Thoracic aorta (tissue), 2 donors: Measurements from ENCODE around the gene TASOR2. TPM values are rescaled to one million over a fixed set of nuclear protein-coding genes. Genes with fewer than 3 reads are reported as not detected.

Source experiments
- ATAC-seq: fragments of 150-250 bp; one replicate; pipeline ENCODE4 v1.8.0; 2017; ENCODE audit warnings: low read depth; ENCODE audit not compliant: insufficient number of reproducible peaks, low FRiP score
- DNase-seq: peaks from one replicate; pipeline ENCODE4 v3.0.0-alpha.2; 2020; ENCODE audit warnings: low spot score
- H3K27ac ChIP-seq, 2 donors: fragments of 200-600 bp; sonication (generic); 1 replicate in 1 of 2; 2 replicates in 1 of 2; pipeline ENCODE4 v1.5.1; 2016; ENCODE audit warnings: mild to moderate bottlenecking in 2 of 2, moderate library complexity in 2 of 2
- H3K27me3 ChIP-seq: fragments of 200-600 bp; sonication (generic); replicated peaks from 2 replicates; pipeline ENCODE4 v1.6.0; 2016; ENCODE audit warnings: mild to moderate bottlenecking; ENCODE audit not compliant: insufficient read depth
- H3K36me3 ChIP-seq: fragments of 200-600 bp; sonication (generic); one replicate; pipeline ENCODE4 v1.5.1; 2016
- H3K4me1 ChIP-seq, 2 donors: fragments of 200-600 bp; sonication (generic); 1 replicate in 1 of 2; 2 replicates in 1 of 2; pipeline versions ENCODE4 v1.5.1 to v1.6.0; 2016; ENCODE audit warnings: low read depth in 2 of 2, mild to moderate bottlenecking in 1 of 2; ENCODE audit not compliant: control insufficient read depth in 1 of 2
- H3K4me3 ChIP-seq: fragments of 200-600 bp; sonication (generic); 2 replicates; pipeline ENCODE4 v1.5.1; 2016; ENCODE audit warnings: mild to moderate bottlenecking
- H3K9me3 ChIP-seq: fragments of 200-600 bp; sonication (generic); 2 replicates; pipeline ENCODE4 v1.5.1; 2016
- total RNA-seq, 2 donors: library from RNA; depleted of rRNA; stranded (reverse); fragments of >200 nt; gene quantifications; one replicate each; pipeline versions ENCODE4 v1.1.0 to v1.2.3, GENCODE V29; 2016
- TF ChIP-seq, protein P1 (sequence below): fragments of 200-600 bp; sonication (generic); IDR thresholded peaks from one replicate; pipeline ENCODE4 v1.5.1; 2019; ENCODE audit warnings: antibody characterized with exemption

Gene TASOR2
- total RNA-seq, 2 donors from 2014 or later, result 43.9 to 123 TPM

DNA sequence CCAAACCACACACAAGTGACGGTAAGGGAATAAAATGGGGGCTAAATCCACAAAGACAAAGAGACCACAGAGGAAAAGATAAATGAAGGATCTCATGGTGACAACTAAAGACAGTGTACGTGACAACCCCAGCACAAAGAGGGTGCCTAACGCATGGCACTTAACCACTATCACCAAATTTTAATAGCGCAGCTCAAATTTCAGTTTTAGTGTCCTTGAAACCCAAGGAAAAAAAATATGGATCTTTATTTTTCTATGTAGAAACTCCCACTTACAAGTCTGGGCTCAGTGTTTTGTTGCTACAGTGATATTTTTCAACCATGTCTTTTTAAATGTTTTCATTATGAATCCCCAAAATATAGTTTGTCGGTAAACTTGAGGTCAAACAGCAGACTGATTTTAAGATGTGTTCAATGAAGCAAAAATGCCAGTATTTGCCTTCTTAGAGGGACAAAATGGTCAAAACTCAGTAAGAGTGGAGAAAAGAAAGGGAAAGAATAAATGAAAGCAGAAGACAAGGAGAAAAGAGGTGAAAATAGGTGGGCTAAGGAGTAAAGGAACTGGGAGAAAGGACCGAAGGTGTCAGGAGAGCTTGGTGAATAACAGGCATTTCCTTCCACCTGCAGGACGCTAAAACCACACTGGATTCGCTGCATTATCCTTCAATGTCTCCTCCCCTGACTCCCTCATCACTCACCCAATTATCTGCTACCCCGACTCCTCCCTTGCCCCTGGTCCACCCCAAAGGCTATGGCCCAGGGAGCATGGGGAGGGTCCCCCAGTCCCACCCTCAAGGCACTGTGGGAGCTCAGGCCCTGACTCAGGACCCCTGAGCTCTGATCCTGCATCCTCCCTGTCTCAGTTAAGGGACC, 21.7 kb upstream of the TASOR2 start:
- DNase-seq, result no peak
- no peak overlapping the region for H3K4me3 ChIP-seq
- TF ChIP-seq, protein P1, sequence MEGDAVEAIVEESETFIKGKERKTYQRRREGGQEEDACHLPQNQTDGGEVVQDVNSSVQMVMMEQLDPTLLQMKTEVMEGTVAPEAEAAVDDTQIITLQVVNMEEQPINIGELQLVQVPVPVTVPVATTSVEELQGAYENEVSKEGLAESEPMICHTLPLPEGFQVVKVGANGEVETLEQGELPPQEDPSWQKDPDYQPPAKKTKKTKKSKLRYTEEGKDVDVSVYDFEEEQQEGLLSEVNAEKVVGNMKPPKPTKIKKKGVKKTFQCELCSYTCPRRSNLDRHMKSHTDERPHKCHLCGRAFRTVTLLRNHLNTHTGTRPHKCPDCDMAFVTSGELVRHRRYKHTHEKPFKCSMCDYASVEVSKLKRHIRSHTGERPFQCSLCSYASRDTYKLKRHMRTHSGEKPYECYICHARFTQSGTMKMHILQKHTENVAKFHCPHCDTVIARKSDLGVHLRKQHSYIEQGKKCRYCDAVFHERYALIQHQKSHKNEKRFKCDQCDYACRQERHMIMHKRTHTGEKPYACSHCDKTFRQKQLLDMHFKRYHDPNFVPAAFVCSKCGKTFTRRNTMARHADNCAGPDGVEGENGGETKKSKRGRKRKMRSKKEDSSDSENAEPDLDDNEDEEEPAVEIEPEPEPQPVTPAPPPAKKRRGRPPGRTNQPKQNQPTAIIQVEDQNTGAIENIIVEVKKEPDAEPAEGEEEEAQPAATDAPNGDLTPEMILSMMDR, result no peak
- H3K27ac ChIP-seq, result no peak overlapping the region
- no peak for ATAC-seq
- H3K36me3 ChIP-seq, result no peaks in the 10 kb centered on the region
- peaks cover 10 to 57% of the 10 kb centered on the region in 2 donors for H3K4me1 ChIP-seq
- no peaks in the 10 kb centered on the region for H3K9me3 ChIP-seq
- H3K27me3 ChIP-seq, result no peaks in the 10 kb centered on the region

DNA sequence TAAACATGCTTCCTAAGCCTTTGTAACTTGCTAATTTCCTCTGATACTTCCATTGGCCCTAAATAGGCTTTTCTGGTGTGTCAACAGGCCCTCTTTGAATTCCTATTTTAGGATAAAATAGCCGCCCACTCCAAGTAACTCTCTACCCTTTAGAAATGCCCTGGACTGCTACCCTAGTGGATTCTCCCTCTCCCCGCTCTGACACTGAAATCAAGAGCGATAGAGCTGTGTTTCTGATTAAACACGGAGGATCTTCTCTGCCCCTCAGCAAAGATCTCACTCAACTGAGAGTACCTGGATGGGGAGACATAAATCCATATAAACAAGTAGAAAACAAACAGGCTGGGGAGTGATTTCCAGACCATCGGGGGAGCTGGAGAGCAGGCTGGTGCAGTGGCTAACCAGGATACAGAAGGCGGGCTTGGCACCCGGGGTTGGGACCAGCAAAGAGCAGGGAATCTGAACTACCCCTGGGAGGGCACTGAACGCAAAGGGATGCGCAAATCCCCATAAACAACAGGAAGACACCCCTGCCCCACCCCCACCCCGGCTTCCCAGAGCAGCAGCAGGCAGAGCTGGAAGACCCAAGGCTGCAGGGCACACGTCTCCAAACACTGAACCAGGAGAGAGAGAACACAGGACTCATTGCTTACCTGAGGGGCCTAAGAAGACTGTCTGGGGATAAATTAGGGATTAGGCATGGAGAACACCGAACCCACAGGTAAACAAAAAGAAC, 20.8 kb upstream of the TASOR2 start:
- no peak for ATAC-seq
- Histone ChIP-seq H3K27ac (no peak overlapping the region), H3K4me1 (peaks cover 10 to 57% of the 10 kb centered on the region in 2 donors), H3K27me3 (no peaks in the 10 kb centered on the region), H3K36me3 (no peaks in the 10 kb centered on the region), H3K9me3 (no peaks in the 10 kb centered on the region), H3K4me3 (no peak overlapping the region)
- no peak for DNase-seq
- TF ChIP-seq, protein P1, result no peak

DNA sequence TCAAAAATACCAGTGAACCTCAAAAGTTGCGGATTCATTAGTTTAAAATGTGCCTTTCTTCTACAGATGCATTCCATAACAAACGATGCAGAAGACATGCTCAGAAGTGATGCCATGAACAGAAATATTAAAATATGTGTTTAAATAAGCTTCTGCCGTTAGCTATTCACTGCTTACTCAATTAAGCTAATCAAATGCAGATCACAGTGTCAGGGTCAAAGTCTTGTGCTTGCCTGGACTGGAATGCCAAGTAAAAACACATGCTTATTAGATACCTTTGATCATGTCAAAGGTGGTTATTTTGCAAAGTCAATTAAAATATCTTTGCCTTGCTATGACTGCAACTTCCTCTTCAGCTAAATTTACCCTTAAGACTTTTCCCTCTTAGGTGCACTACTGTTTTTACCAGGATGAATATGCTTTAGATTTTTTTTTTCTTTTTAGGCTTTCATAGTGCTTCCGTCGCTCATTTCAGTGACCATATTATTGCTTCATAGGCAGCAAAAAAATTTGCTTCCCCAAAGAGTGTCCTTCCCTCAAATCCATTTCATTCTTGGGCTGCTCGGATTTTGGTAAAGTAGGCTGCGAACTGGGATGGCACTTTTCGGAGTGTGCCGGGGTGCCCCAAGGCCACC, 19.1 kb upstream of the TASOR2 start:
- H3K36me3 ChIP-seq, result no peaks in the 10 kb centered on the region
- TF ChIP-seq, protein P1, result no peak
- no peak for ATAC-seq
- no peaks in the 10 kb centered on the region for H3K27me3 ChIP-seq
- H3K4me1 ChIP-seq, result peaks cover 10 to 51% of the 10 kb centered on the region in 2 donors
- H3K9me3 ChIP-seq, result no peaks in the 10 kb centered on the region
- no peak for DNase-seq
- peak overlapping the region; percentile 71 to 72 for H3K27ac ChIP-seq
- peak overlapping the region; percentile 93 for H3K4me3 ChIP-seq

- no peaks in the 10 kb centered on the region for H3K36me3 ChIP-seq
- ATAC-seq, result peak; percentile 71
- no peak for DNase-seq
- no peaks in the 10 kb centered on the region for H3K27me3 ChIP-seq
- H3K9me3 ChIP-seq, result no peaks in the 10 kb centered on the region
- TF ChIP-seq, protein P1, result no peak
- peaks cover 10 to 44% of the 10 kb centered on the region in 2 donors for H3K4me1 ChIP-seq
- H3K4me3 ChIP-seq, result peak within 1 kb of the TSS; percentile 93
- peak within 1 kb of the TSS; percentile 71 to 72 for H3K27ac ChIP-seq
Observed at GRCh38 chr10:5666008-5666840, 18.4 kb upstream of the TASOR2 start, which contains the start of gene ASB13. TSS of gene ASB13 (minus strand) at chr10:5666595. CDS start at chr10:5666551, 44 bp downstream.
